NCI-H128 (cell line): Measurements from ENCODE around the gene METTL25.

Experiments used
- DNase-seq: peaks from one replicate; lab custom pipeline; 2025; ENCODE audit not compliant: unreplicated experiment; lab: John Stamatoyannopoulos, UW

METTL25 gene

DNA sequence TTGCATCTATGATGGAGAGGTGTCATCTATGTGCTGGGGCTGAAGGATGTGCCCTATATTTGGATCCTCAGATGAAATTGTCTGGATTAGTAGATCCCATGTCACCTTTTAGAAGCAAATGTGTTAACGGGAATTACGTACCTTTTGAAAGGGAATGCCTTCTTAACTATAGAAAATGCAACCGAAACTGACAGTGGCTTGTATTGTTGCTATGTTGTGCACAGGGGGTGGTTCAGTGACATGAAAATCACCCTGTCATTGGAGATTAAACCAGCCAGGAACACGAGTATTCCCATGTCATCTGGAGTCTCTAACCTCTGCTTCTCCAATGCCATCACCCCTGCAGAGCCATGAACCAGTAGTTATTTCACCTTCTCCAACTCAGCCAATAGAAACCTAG, 110.2 kb downstream of the METTL25 start:
- no peak for DNase-seq

DNA sequence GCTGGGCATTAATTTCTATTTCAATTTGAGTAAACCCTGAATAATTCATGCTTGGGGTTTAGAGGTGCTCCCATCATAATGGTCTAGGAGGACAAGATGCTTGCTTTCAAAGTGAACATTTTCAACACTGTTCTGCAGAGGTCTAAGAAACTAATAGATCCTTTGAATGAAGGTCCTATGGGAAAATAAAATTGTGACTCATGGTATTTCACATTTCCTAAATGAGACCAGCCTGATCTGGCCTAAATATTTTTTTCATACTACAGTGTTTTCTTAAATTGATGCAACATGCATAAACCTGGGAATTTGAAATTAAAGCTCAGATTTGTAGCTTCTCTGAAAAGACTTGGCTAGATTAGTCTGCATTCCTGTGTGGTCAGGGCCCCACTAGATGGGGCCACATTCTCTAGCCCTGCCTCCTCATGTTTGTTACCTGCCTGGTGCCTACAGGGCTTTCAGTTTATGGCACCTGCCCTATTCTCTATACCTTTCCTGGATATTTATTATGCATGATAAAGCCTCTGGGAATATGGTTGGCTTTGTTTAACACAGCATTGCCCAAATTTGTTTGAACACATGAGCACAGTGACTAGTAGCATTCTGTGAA, 112.7 kb downstream of the METTL25 start:
- DNase-seq: no peak

DNA sequence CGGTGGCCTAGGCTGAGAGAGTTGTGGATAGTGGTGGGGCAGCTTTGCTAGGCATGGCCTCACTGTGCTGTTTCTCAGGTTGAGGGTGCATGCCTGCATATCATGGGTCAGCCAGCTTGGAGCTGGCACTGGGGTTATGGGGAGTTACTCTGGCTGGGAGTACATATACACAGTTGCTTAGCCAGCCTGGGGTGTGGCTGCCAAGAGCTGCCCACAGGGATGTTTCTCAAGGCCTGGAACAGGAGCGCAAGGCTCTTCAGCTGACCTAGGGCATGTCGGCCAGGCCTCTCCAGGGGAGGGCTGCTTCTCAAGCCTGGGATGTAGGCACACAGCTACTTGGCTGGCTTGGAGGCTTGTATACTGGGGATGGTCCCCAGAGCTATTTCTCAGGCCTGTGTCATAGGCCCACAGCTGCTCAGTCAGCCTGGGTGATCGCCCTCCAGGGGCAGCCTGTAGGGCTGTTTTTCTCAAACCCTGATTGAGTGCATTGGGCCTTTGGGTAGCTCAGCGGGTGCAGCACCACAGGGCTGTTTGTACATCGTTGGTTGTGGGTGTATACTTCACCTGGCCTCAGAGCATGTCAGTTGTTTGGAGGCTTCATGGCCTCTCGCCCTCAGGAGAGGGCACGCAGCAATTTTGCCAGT, 114.9 kb downstream of the METTL25 start:
- DNase-seq: no peak

DNA sequence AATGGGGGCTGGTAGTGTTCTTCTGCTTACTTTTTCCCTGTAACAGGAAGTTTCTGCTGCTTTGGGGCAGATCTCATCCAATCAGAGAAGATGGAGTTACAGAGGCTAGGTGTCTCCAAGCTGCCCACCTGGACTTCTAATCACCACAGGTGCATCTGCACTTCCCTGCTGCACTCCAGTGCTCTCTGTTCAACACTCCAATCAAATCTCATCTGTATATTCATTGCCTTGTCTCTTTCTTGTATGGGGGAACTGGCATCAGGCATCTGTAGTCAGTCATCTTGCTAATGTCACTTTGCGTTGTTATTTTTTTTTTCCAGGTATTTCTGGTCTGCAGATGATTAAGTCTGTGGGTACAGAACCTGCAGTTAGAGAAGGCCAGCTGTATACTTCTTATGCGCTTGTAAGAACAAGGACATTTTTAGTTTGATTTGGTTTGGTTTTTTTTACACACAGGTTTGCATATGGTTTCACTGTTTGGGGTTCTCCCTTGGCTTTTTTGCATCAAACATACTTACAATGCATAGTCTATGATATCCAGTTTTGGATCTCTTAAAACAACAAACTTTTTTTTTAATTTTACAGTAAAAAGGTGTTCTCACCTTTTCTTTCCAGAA, 116.0 kb downstream of the METTL25 start:
- no peak for DNase-seq

DNA sequence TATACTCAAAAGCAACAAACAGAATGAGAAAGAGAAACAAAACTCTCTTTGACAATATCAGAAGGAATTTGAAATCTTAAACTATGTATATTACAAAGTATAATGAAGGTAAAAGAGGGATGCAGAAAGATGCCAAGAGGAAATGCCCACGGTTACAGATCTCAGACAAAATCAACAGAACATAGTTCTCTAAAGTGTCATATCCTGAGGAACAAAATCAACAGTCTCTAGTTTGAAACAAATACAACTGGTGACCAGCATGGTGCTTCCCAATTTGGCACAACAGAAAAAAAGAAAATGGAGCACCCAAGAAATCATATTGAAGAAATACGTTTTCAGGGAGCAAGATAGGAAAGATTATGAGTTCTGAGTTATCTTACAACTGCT, 116.5 kb downstream of the METTL25 start:
- DNase-seq: no peak

DNA sequence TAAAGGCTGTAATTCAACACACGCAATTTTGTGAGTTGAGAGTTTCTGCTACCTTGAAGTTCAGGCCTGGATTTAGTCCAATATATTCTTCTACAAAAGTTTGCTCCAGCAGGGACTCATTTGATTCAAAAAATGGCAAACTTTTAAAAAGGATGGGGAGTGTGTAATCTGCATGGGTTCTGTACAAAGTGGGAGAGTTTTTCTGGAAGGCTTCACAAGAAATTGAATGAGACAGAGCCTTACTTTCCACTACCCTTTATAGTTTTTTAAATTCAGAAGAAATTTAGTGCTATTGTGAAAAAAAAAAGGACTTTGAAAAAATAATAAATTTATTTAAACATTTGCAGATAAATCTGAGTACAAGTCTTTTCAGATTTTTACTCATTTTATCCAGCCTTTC, 116.9 kb downstream of the METTL25 start:
- no peak for DNase-seq

DNA sequence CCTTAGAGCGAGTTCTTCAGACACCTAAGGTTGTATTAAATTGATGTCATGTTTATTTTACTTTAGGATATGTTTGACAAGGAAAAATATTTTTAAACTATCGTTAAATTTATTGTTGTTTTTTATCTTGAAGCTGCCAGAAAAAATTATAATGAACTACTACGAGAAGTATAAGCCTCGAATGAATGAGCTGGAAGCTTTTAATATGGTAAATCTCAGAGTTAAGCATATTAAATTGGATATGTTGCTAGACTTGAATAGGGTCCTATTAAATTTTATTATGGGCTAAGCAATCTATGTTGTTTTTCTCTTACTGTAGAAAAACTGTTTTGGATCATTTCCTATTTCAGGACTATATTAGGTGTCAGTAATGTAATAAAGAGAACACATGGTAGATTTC, 118.2 kb downstream of the METTL25 start:
- no peak for DNase-seq

DNA sequence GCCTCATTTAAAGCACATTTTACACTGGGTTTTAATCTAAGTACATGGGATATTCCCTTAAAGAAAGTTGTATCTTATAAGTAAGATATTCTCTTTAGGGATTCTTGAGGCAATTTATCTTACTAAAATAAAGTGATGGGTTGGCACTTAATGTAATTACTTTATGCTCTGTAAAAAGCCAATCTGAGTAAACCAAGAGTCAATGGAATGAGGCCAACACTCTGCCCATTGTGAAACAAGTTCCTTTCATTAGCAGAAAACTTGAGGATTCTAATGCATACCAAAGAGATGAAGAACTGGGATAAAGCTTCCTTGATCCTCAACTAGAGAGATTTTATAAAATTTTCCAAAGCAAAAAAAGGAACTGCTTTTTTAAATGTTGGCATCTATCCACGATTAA, 121.2 kb downstream of the METTL25 start:
- DNase-seq: no peak

DNA sequence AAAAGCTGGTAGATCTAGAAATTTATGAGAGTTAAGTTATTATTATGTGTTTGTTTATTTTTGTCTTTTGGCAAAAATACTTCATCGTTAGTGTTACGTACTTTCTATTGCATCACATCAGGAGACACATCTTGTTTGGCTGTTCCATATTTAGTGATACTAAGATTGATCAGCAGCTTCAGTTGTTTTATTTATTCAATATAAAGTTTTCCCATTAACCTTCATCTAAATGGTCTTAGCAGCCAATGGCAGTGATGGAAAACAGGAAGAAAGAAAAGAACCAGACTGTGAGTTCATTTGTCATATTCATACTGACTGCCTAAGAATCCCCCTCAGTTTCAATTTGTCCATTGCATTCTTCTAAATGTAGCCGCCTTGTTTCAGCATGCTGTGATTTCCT, 122.3 kb downstream of the METTL25 start:
- no peak for DNase-seq

DNA sequence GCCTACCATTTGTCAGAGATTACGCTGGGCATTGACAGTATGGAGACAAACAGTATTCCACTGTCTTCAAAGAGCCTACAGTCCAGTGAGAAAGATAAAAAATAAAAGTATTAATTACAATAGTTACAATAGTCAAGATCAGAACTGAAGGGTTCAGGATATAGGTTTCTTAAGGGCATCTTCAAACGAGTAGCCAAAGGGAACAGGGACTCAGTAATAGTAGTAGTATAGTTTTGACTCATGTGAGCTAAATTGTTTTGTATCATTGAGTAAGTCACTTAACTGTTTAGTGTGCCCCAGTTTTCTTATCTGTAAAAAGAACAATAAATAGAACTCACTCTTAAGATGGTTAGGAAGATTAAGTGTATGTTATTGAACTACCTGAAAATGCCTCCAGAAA, 123.6 kb downstream of the METTL25 start:
- DNase-seq: no peak

DNA sequence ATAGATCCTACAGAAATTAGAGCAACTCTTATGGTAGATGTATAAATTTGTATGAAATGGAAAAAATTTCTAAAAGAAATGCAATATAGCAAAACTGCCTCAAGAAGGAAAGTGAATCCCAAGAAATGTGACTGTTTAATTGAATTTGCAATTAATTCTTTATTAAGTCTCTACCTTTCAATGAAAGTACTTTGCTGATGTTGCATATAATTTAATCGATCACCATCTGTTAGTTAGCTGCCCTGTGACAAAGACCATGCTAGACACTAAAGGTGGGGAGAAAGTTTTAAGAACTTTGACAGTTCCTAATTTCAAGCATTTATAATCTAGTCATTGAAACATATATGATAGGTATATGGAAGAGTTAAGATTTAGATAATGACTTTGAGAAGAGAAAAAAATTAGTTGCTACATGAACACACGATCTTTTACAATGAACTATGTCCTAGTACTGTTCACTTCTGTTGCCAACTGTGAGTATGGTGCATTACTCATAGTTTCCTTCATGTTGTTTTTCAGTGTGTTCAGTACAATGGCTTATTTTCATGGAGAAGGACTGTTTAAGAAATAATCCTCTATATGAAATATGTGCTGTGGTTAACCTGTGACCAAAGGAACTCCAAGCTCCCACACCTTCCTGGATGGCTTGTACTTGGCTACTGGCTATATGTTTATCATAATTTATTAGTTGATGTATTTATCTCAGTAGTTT, 128.4 kb downstream of the METTL25 start:
- DNase-seq: no peak

DNA sequence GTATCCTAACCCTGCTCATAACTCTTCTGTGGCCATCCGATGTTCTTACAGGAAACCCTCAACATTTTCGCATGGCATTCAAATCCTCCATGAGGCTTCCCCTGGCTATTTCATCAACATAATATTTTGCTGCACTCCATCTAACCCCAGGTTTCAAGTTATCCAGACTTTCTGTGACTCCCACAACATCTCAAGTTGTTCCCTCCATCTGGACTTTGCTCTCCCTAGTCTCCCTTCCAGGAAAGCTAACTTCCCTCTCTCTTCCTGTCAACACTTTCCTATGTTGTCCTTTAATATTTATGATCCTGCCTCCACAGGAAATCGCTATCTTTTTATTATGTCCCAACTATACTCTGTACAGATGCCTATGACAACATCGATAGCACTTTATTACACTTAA, 146.1 kb downstream of the METTL25 start:
- no peak for DNase-seq

DNA sequence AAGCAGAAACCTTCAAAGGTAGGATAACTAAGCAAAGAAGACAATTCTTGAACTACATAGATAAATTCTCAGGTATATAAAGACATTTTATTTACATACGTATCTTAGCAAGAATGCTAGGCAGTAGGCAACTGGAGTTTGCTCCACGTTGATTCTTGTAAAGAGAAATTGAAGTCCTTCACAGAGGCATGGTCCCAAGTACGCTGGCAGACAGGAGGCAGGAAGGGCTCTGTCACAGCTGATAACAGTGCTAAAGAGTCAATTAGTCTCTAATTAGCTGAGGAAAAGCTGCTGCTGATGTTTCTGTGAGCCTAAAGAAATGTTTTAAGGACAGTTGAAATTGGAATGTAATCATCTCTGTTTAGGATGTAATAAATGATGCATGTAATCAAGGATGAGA, 146.8 kb downstream of the METTL25 start:
- no peak for DNase-seq

DNA sequence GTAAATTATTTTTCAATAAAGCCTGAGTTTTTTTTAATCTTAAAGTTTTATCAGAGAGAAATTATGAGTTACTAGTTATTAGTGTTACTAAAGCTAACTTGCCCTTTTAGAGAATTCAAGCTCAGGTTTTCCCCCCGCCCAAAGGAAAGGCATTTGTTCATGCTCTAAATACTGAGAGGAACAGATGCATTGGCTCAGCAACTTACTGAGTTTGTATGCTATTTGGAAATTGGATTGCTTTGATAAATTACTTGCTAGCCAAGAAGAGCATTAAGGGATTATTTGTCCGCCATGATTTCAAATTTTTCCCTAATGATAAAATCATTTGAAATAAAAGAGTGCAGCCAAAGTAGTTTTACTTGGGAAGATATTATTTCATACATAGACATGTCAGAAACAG, 149.4 kb downstream of the METTL25 start:
- no peak for DNase-seq

DNA sequence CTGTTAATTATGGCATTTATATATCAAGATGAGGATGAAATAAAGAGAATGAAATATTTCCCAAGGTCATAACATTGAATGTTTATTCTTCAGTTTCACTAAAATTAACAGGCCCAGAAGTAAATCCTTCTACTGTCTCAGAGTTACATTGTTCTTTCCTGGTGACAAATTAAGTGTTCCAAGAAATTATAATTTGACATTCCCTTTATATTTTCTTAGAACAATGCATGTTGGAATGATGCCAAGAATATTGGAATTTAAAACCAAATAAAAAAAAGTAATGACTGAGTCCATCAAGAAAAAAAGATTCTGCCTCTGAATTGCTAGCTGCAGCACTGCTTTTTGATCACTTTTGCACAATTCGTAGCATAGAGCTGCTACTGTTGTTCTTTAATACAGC, 152.1 kb downstream of the METTL25 start:
- no peak for DNase-seq

DNA sequence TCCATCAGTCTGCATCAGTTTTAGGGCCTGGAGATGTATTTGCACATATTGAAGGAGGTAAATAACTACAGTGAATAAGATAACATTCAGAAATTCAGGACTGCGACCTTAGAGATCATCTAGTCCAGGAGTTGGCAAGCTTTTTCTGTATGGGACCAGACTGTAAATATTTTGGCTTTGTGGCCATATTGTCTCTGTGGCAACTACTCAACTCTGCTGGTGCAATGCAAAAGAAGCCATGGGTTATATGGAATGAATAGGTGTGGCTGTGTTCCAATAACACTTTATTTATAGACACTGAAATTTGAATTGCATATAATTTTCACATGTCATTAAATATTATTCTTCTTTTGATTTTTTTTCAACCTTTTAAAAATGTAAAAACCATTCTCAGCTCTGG, 156.6 kb downstream of the METTL25 start:
- no peak for DNase-seq

DNA sequence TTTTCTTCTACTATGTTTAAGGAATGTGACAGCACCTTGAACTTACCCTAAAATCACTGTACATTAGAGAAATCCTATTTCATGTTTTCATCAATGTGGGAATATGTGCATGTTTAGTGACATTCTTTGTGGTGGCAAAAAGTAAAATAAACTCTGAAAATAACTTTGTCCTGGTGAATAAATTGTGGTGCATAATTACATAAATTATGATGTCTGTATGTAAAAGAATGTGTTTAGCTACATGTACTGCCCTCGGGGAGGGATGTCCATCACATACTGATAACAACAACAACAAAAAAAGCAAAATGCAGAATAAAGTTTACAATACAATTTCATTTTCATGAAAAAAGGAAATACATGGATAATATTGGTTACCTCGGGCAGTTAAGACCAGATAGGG, 157.3 kb downstream of the METTL25 start:
- no peak for DNase-seq

DNA sequence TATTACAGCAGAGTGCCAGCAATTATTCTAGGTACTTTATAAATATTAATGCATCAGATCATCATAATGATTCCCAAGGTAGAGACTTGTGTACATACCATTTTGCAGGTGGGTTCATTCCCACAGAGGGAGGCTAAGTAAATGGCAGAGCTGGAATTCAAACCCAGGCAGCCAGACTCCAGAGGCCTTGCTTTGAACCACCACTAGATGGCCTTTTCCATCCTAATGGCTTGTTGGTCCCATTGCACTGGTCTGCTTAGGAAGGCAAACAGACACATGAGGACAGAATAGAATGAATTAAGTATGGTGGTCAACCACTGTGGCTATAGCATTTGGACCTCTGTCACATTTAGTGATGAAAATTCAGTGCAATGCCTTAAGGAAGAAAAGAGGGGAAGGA, 158.7 kb downstream of the METTL25 start:
- no peak for DNase-seq

DNA sequence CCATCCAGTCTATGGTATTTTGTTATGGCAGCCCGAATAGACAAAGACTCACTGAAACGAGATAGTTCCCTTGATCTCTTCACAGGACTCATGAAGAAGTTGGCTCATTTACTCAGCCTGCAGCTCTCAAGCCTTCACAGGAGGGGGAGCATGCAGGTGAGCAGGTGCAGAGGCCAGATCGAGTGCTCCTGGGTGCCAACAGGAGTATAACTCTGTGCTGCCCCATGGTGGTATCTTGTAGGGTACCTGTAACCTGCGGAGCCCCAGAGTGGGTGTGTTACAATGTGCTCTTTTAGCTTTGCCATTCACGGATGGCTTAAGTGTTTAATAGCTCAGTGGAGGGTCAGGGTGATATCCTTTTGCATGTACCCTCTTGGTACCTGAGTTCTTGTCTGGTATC, 159.5 kb downstream of the METTL25 start:
- no peak for DNase-seq

DNA sequence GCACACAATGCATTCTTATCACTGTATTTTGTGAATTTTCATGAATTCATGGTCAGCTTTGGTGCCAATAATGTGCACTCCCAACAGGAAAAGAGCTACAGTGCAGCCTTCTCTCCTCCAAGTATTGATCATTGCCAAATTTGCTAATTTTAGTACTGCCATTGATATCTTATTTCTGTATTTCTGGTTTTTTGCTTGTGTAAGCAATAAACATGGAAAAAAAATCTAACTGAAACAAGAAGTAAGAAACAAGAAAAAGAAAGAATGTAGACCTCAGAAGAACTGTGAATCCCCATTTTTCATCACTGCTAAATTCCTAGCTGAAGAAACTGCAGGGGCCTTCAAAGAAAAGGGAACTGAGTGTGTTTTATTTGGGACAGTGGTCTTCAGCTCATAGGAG, 161.2 kb downstream of the METTL25 start:
- DNase-seq: no peak

DNA sequence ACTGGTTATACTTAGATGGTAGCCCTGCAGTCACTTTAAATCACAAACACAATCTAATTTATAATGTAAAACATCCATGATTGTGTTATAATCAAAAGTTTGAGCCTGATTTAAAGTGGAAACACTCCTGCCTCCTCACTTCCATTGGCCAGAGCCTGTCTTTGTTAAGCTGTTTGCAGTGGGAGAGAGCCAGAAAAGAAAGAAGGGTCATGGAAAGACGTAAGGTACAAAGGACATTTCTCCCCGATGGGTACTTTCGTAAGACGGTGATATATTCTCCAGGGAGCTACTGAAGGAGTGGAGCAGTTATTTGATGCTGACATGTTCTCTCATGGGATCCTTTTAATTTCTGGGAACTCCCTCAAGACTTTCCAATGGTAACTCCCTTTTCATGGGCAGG, 164.0 kb downstream of the METTL25 start:
- DNase-seq: no peak

DNA sequence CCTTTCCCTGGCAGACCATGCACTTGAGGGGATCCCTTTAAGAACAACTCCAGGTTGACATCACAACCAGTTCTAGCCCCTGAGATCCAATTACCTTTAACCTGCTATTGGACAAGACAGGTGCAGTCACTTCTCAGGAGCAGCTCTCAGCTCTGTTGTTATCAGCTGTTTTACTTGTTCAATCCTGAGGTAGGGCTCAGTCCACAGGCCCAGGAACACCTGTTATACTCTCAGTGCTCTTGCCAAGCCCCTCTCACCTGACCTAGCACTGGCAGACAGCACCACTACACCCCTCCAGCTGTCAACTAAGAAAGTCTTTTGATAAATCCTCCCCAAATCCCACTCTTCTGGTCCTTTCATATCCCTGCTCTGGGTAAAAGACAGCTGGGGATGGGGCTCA, 164.4 kb downstream of the METTL25 start:
- DNase-seq: no peak
